SK-N-SH (cell line): ENCODE measurements around the gene SUN2.

Source experiments
- GATA2 ChIP-seq: sonication (generic); formaldehyde crosslinking; IDR thresholded peaks from 2 replicates; pipeline ENCODE4 v1.5.0; 2020; ENCODE audit warnings: mild to moderate bottlenecking, missing genetic modification reagents
- TF ChIP-seq, protein P1 (sequence below): fragments of 150-350 bp; IDR thresholded peaks from 2 replicates; pipeline ENCODE4 v1.6.1; 2017; ENCODE audit warnings: antibody characterized with exemption, low read length, low read depth, borderline replicate concordance

DNA sequence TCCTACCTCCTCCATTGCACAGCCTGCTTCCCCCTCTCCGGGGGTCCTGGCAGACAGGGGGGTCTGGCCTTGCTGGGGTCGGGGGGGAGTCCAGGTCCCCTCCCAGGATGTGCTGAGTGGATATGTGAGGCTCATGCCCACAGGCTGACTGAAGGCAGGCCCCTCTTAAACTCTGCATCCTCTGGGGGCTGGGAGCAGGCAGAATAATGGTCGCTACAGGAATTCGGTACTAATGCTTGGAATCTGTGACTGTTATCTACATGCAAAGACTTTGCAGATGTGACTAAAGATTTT, 1.6 kb upstream of the SUN2 start:
- TF ChIP-seq GATA2: no peak
- TF ChIP-seq, protein P1, sequence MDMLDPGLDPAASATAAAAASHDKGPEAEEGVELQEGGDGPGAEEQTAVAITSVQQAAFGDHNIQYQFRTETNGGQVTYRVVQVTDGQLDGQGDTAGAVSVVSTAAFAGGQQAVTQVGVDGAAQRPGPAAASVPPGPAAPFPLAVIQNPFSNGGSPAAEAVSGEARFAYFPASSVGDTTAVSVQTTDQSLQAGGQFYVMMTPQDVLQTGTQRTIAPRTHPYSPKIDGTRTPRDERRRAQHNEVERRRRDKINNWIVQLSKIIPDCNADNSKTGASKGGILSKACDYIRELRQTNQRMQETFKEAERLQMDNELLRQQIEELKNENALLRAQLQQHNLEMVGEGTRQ: no peak
